PC-9 (cell line): ENCODE data around the gene MLN. TPM values are rescaled to one million over a fixed set of nuclear protein-coding genes. Genes with fewer than 3 reads are reported as not detected.

ENCODE experiments used
- BruUV-seq: library from RNA; stranded (reverse); fragments of 400-500 nt; replicated peaks from 2 replicates; lab custom pipeline; 2021; lab: Mats Ljungman, UMichigan
- CTCF ChIA-PET: fragments of 300-600 bp; sonication (Branson Sonifier 250); formaldehyde crosslinking; loops from one replicate; lab custom pipeline; 2022; ENCODE audit warnings: antibody characterized with exemption; lab: Charles Lee
- POLR2A ChIA-PET: fragments of 300-600 bp; sonication (Branson Sonifier 250); formaldehyde crosslinking; loops from one replicate; lab custom pipeline; 2022; ENCODE audit warnings: antibody characterized with exemption; ENCODE audit not compliant: unreplicated experiment; lab: Charles Lee
- DNase-seq, 2 experiments: peaks; one replicate each; pipeline versions ENCODE4 v3.0.0 to v3.0.0-alpha.2; 2015 to 2022; ENCODE audit warnings: mixed read lengths in 1 of 2
- H2AFZ ChIP-seq: fragments of 200-600 bp; sonication (generic); 2 replicates; pipeline ENCODE4 v1.8.1; 2017; ENCODE audit warnings: antibody characterized with exemption
- H3F3A ChIP-seq: fragments of 200-600 bp; sonication (generic); 2 replicates; pipeline ENCODE4 v1.8.1; 2017; ENCODE audit warnings: antibody characterized with exemption, mild to moderate bottlenecking, low read depth; ENCODE audit not compliant: insufficient read depth
- H3K27ac ChIP-seq: fragments of 200-600 bp; sonication (generic); 2 replicates; pipeline ENCODE4 v1.6.1; 2016; ENCODE audit warnings: mixed run types
- H3K27me3 ChIP-seq: fragments of 200-600 bp; sonication (generic); 2 replicates; pipeline ENCODE4 v1.6.1; 2016; ENCODE audit warnings: low read depth, mixed run types; ENCODE audit not compliant: insufficient read depth
- H3K36me3 ChIP-seq: fragments of 200-600 bp; sonication (generic); 2 replicates; pipeline ENCODE4 v1.6.1; 2016; ENCODE audit warnings: low read depth, mixed run types
- H3K4me1 ChIP-seq: fragments of 200-600 bp; sonication (generic); replicated peaks from 2 replicates; pipeline ENCODE4 v1.6.1; 2016; ENCODE audit warnings: mixed run types; ENCODE audit not compliant: insufficient read depth
- H3K4me2 ChIP-seq: fragments of 200-600 bp; sonication (generic); 2 replicates; pipeline ENCODE4 v1.6.1; 2017; ENCODE audit warnings: mixed run types
- H3K4me3 ChIP-seq: fragments of 200-600 bp; sonication (generic); 2 replicates; pipeline ENCODE4 v1.6.1; 2016; ENCODE audit warnings: mixed run types
- H3K79me2 ChIP-seq: fragments of 200-600 bp; sonication (generic); 2 replicates; pipeline ENCODE4 v1.6.1; 2017; ENCODE audit warnings: low read depth, mixed run types
- H3K9me2 ChIP-seq: fragments of 200-600 bp; sonication (generic); 2 replicates; pipeline ENCODE4 v1.8.1; 2017; ENCODE audit warnings: mild to moderate bottlenecking; ENCODE audit not compliant: insufficient read depth
- H3K9me3 ChIP-seq: fragments of 200-600 bp; sonication (generic); 2 replicates; pipeline ENCODE4 v1.8.1; 2016; ENCODE audit warnings: low read depth; ENCODE audit not compliant: insufficient read depth
- H4K20me1 ChIP-seq: fragments of 200-600 bp; sonication (generic); 2 replicates; pipeline ENCODE4 v1.8.1; 2017; ENCODE audit not compliant: insufficient read depth
- CTCF ChIP-seq: fragments of 200-600 bp; sonication (generic); conservative IDR thresholded peaks from 2 replicates; pipeline ENCODE4 v1.6.1; 2017; ENCODE audit warnings: mixed run types, antibody characterized with exemption, mild to moderate bottlenecking, moderate library complexity
- EZH2 ChIP-seq: fragments of 200-600 bp; sonication (generic); IDR thresholded peaks from 2 replicates; pipeline ENCODE4 v1.8.0; 2017; ENCODE audit warnings: antibody characterized with exemption, low read depth
- intact Hi-C: fragments of 100-400 bp; cut with micrococcal nuclease; formaldehyde crosslinking; loops from one replicate; pipeline ENCODE4 v1.10.0; 2022; ENCODE audit not compliant: unreplicated experiment
- total RNA-seq: library from RNA; stranded (reverse); gene quantifications from 2 replicates; pipeline ENCODE4 v1.2.3, GENCODE V29; 2021

The MLN gene
- total RNA-seq, 1 experiment from 2014 or later: not detected

DNA sequence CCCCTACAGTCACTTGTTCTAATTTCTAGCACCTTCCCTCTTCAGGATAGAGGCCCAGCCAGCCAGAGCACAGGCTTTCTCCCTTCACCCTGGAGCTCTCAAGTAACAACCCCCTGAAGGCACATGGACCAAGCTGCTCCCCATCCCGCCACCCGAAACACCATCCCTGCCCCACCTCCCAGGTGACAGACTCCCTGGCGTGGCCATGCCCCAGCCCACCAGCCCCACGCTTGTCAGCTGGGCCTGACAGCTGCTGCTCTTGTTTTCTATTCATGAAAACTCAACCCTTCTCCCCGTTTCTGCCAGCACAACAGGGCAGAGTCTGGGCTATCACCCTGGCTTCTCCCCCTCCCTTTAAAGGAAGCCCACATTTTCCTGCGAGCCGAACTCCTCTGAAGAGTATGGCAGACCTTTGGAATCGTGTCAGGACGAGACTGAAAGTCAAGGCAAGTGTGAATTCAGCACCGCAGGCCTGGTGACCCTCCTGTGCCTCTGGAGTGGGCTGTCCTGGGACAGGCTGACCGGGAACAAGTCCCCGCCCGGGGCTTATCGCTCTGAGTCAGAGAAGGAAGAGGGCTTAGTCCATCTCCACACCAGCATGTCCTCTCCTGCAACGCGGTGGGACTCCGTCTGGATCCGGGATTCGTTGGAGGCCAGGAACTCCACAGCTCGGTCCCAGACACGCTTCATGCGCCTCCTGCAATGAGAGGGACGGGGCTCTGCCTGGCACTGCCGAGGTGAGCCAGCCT lies 31.5 kb downstream of the MLN start:
- intact Hi-C loops: no loop called here
- no peaks in the 10 kb centered on the region for H3K27me3 ChIP-seq
- CTCF ChIA-PET: interaction anchor here (0.6 to 1.4 kb wide), 4 partner anchors 9 to 384 kb away, joined by 3 to 7 read pairs (median 4); no protein-coding TSS in a partner anchor
- H3K4me2 ChIP-seq: peak overlapping the region; percentile 61
- H3K79me2 ChIP-seq: no peaks in the 10 kb centered on the region
- H4K20me1 ChIP-seq: peaks cover 5% of the 10 kb centered on the region; the same call in 1 of the 2 replicates
- no peak overlapping the region for H3K4me3 ChIP-seq
- DNase-seq: no peak
- peaks cover 16% of the 10 kb centered on the region for H3K36me3 ChIP-seq
- H3K9me2 ChIP-seq: no peaks in the 10 kb centered on the region
- BruUV-seq: no TSS peak
- H3K4me1 ChIP-seq: peaks cover 19% of the 10 kb centered on the region
- H3K9me3 ChIP-seq: no peaks in the 10 kb centered on the region
- peaks cover 24% of the 10 kb centered on the region; the same call in 1 of the 2 replicates for H3F3A ChIP-seq
- TF ChIP-seq CTCF (no peak), EZH2 (no peak)
- no peak overlapping the region for H3K27ac ChIP-seq
- H2AFZ ChIP-seq: no peak overlapping the region
- POLR2A ChIA-PET: interaction anchor here (0.6 kb wide), 1 partner anchor 396 kb away, joined by 7 read pairs; no protein-coding TSS in a partner anchor

DNA sequence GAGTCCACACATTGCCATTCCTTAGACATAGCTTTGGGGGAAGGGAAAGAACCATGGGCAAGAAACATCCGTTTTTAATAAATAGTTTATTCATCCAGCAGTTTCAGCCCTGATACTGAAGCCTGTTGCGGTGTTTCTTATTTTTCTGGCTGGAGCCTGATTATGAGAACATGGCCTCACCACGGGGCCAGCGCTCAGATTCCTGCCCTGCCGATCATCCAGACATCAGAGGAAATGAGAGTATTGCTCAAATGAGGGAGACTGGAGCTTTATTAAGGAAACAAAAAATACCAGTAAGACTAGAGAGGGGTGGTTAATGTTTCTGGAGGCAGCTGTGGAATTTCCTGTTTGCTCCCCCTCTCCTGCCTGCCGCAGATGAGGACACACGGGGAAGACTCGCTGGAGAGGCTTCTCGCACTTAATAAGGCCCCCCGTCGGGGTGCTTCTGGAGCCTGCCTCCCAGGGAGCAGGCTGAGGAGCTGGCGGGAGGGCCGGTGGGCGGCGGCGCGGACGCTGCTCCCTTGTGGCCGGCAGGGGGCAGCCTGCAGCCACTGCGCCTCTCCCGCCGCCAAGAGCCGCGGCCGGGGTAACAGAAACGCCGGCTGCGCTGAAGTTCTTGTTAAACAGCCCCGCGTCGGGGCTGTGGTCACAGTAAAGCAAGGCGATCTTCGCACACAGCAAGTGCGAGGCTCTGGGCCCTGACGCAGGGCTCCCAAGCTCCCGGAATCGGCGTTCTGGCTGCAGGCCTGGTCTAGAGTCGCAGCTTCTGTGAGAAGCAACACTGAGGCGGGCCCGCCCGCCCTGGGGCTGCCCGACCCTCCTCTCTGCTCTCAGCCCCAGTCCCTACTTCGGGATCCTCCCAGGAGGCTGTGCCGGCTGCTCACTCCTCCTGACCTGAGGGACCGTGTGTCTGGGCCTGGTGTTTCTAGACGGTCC lies 32.4 kb downstream of the MLN start:
- TSS peak; percentile 14 for BruUV-seq
- CTCF ChIA-PET: interaction anchor here (0.6 to 1.4 kb wide), 10 partner anchors 10 to 384 kb away, joined by 3 to 16 read pairs (median 4); partner anchors contain the start of gene UQCC2

More for the DNA sequence above, 32.4 kb downstream of the MLN start:
- Histone ChIP-seq H3K4me1 (peaks cover 19% of the 10 kb centered on the region), H3K27me3 (no peaks in the 10 kb centered on the region), H3K36me3 (peaks cover 13% of the 10 kb centered on the region), H3K4me2 (peak overlapping the region; percentile 61), H3K9me2 (no peaks in the 10 kb centered on the region), H3K9me3 (no peaks in the 10 kb centered on the region), H2AFZ (no peak overlapping the region), H3K79me2 (no peaks in the 10 kb centered on the region), H3F3A (peaks cover 24% of the 10 kb centered on the region; the same call in 1 of the 2 replicates), H4K20me1 (peaks cover 5% of the 10 kb centered on the region; the same call in 1 of the 2 replicates), H3K27ac (0 out of 2 replicates have a peak overlapping the region, but pooled peaks have one; percentile 15), H3K4me3 (no peak overlapping the region)
- POLR2A ChIA-PET: interaction anchor here (0.9 kb wide), 1 partner anchor 17 kb away, joined by 3 read pairs; the partner anchor contains the start of gene LEMD2
- DNase-seq: peak; percentile 76 to 79
- intact Hi-C loops: loop anchor here (1.0 to 2.0 kb wide), 2 partner anchors 256 to 383 kb away; no protein-coding TSS in a partner anchor
- TF ChIP-seq EZH2 (no peak), CTCF (peak; percentile 90)
